Sigmoid colon (tissue), 7 donors: ENCODE results near the gene RPS28. TPM values are rescaled to one million over a fixed set of nuclear protein-coding genes. Genes with fewer than 3 reads are reported as not detected.

Experiments
- DNase-seq: peaks from one replicate; pipeline ENCODE4 v3.0.0-alpha.2; 2019
- H3K27ac ChIP-seq, 4 donors: fragments of 200-600 bp; sonication (generic); one replicate each; pipeline ENCODE4 v1.5.1; 2016 to 2019; ENCODE audit warnings: mild to moderate bottlenecking in 1 of 4
- H3K27me3 ChIP-seq, 3 donors: fragments of 200-600 bp; sonication (generic); one replicate each; pipeline ENCODE4 v1.5.1; 2019; ENCODE audit warnings: mild to moderate bottlenecking in 1 of 3
- H3K36me3 ChIP-seq, 4 donors: fragments of 200-600 bp; sonication (generic); one replicate each; pipeline ENCODE4 v1.5.1; 2016 to 2019
- H3K4me1 ChIP-seq, 4 donors: fragments of 200-600 bp; sonication (generic); one replicate each; pipeline ENCODE4 v1.5.1; 2017 to 2019
- H3K4me3 ChIP-seq, 4 donors: fragments of 200-600 bp; sonication (generic); one replicate each; pipeline ENCODE4 v1.5.1; 2017 to 2019; ENCODE audit warnings: mild to moderate bottlenecking in 2 of 4, moderate library complexity in 1 of 4
- H3K9me3 ChIP-seq, 4 donors: fragments of 200-600 bp in 3 of 4; sonication (generic) in 3 of 4; one replicate each; pipeline versions ENCODE4 v1.5.1 to v1.6.1; 2013 to 2019
- CTCF ChIP-seq, 4 experiments: fragments of 450-650 bp in 3 of 4; fragments of 200-600 bp in 1 of 4; IDR thresholded peaks; one replicate each; pipeline ENCODE4 v1.5.1; 2016 to 2019; ENCODE audit warnings: antibody characterized with exemption in 4 of 4, mild to moderate bottlenecking in 3 of 4, moderate library complexity in 2 of 4
- EP300 ChIP-seq, 4 donors: sonication (generic); formaldehyde crosslinking; IDR thresholded peaks; one replicate each; pipeline ENCODE4 v1.6.1; 2017; ENCODE audit warnings: antibody characterized with exemption in 4 of 4
- POLR2A ChIP-seq, 2 donors: fragments of 450-650 bp; IDR thresholded peaks; one replicate each; pipeline ENCODE4 v1.6.1; 2016; ENCODE audit warnings: antibody characterized with exemption in 2 of 2, mild to moderate bottlenecking in 2 of 2, moderate library complexity in 2 of 2
- POLR2AphosphoS5 ChIP-seq, 4 donors: sonication (generic); formaldehyde crosslinking; IDR thresholded peaks; one replicate each; pipeline ENCODE4 v1.6.1; 2017; ENCODE audit warnings: antibody characterized with exemption in 4 of 4
- WGBS, 2 donors: extraction: QIAGEN DNeasy Blood & Tissue Kit; methylation state at CpG; one replicate each; pipeline ENCODE4 v1.1.7; 2013; 5-methylcytosine and 5-hydroxymethylcytosine counted together
- intact Hi-C: fragments of 100-400 bp; cut with DNase I; formaldehyde crosslinking; loops from one replicate; pipeline ENCODE4 v1.15.1; 2023
- polyA plus RNA-seq, 3 donors: library from polyadenylated mRNA; stranded (reverse); fragments of 200-250 nt; gene quantifications; one replicate each; pipeline ENCODE4 v1.2.3, GENCODE V29; 2013
- total RNA-seq, 4 donors: library from RNA; depleted of rRNA; stranded (reverse); fragments of >200 nt; gene quantifications; one replicate each; pipeline ENCODE4 v1.1.0, GENCODE V29; 2016
- donor health status: healthy with polysubstance abuse.
- donor health status: Bipolar disorder and iron deficiency.
- donor health status: healthy.

Gene RPS28
- total and polyA plus RNA-seq, 7 donors, result 244 to 938 (median 574) TPM

GRCh38 chr19:8304841-8305621 lies 16.3 kb upstream of the RPS28 start:
- DNase-seq, result peak; percentile 60
- Histone ChIP-seq H3K9me3 (no peaks in the 10 kb centered on the region), H3K27me3 (no peaks in the 10 kb centered on the region), H3K36me3 (peaks cover 0 to 14% (median 4%) of the 10 kb centered on the region in 4 donors), H3K4me1 (peaks cover 0 to 30% (median 22%) of the 10 kb centered on the region in 4 donors), H3K27ac (no peak overlapping the region), H3K4me3 (no peak overlapping the region)
- intact Hi-C loops, result no loop called here
- WGBS, 2 donors, result 86% methylated on average over 33 of the region's 33 CpGs
- TF ChIP-seq POLR2A (IDR thresholded peaks at IDR 0.05), result no peak
- no peak for TF ChIP-seq POLR2AphosphoS5 (IDR thresholded peaks at IDR 0.05)
- no peak for TF ChIP-seq EP300 (IDR thresholded peaks at IDR 0.05)
- no peak for TF ChIP-seq CTCF (IDR thresholded peaks at IDR 0.05)

GRCh38 chr19:8305798-8306197 lies 15.5 kb upstream of the RPS28 start:
- Histone ChIP-seq H3K9me3 (no peaks in the 10 kb centered on the region), H3K27ac (no peak overlapping the region), H3K4me3 (no peak overlapping the region), H3K27me3 (no peaks in the 10 kb centered on the region), H3K4me1 (peaks cover 0 to 30% (median 22%) of the 10 kb centered on the region in 4 donors), H3K36me3 (peaks cover 0 to 21% (median 9%) of the 10 kb centered on the region in 4 donors)
- 83 to 90% methylated on average over 4 of the region's 4 CpGs for WGBS, 2 donors
- DNase-seq, result peak; percentile 39
- intact Hi-C loops, result no loop called here
- TF ChIP-seq POLR2A (IDR thresholded peaks at IDR 0.05), result no peak
- no peak for TF ChIP-seq CTCF (IDR thresholded peaks at IDR 0.05)
- no peak for TF ChIP-seq EP300 (IDR thresholded peaks at IDR 0.05)
- TF ChIP-seq POLR2AphosphoS5 (IDR thresholded peaks at IDR 0.05), result no peak

- Histone ChIP-seq H3K27ac (peak overlapping the region in 1 of 4 donors; percentile 72), H3K36me3 (peaks cover 0 to 28% (median 16%) of the 10 kb centered on the region in 4 donors), H3K4me3 (no peak overlapping the region), H3K9me3 (no peaks in the 10 kb centered on the region), H3K27me3 (no peaks in the 10 kb centered on the region), H3K4me1 (peaks cover 0 to 30% (median 22%) of the 10 kb centered on the region in 4 donors)
- peak; percentile 60 for DNase-seq
- TF ChIP-seq POLR2AphosphoS5 (IDR thresholded peaks at IDR 0.05) (no peak), EP300 (IDR thresholded peaks at IDR 0.05) (no peak), POLR2A (IDR thresholded peaks at IDR 0.05) (no peak), CTCF (IDR thresholded peaks at IDR 0.05) (no peak)
- intact Hi-C loops, result no loop called here
- WGBS, 2 donors, result 20 to 68% methylated on average over 17 of the region's 17 CpGs
Observed at GRCh38 chr19:8306235-8307054, 14.9 kb upstream of the RPS28 start.

- H3K27ac ChIP-seq, result peak overlapping the region; percentile 72 to 83 (median 76)
- H3K4me1 ChIP-seq, result peaks cover 0 to 30% (median 22%) of the 10 kb centered on the region in 4 donors
Observed at GRCh38 chr19:8307400-8307964, 13.8 kb upstream of the RPS28 start.

More at GRCh38 chr19:8307400-8307964, 13.8 kb upstream of the RPS28 start:
- Histone ChIP-seq H3K36me3 (peaks cover 0 to 32% (median 23%) of the 10 kb centered on the region in 4 donors), H3K27me3 (no peaks in the 10 kb centered on the region), H3K4me3 (peak overlapping the region; percentile 53 to 70 (median 62)), H3K9me3 (no peaks in the 10 kb centered on the region)
- peak; percentile 63 for DNase-seq
- TF ChIP-seq POLR2A (IDR thresholded peaks at IDR 0.05) (no peak), EP300 (IDR thresholded peaks at IDR 0.05) (no peak), POLR2AphosphoS5 (IDR thresholded peaks at IDR 0.05) (no peak), CTCF (IDR thresholded peaks at IDR 0.05) (no peak)
- WGBS, 2 donors, result 7 to 33% methylated on average over 24 of the region's 24 CpGs
- intact Hi-C loops, result no loop called here
